GM19463 (cell line): ENCODE measurements around the gene CIDEA.
"Not testable (repeated sequence)": the region's sequence is repeated elsewhere in the genome, so short reads cannot be mapped to it uniquely, and the experiment has no call there.

ENCODE experiments used
- ATAC-seq: cut with Tn5 transposase; IDR thresholded peaks from one replicate; pipeline ENCODE4 v1.9.1; 2021; ENCODE audit warnings: mild to moderate bottlenecking, moderate library complexity; ENCODE audit not compliant: unreplicated experiment

Gene CIDEA

DNA sequence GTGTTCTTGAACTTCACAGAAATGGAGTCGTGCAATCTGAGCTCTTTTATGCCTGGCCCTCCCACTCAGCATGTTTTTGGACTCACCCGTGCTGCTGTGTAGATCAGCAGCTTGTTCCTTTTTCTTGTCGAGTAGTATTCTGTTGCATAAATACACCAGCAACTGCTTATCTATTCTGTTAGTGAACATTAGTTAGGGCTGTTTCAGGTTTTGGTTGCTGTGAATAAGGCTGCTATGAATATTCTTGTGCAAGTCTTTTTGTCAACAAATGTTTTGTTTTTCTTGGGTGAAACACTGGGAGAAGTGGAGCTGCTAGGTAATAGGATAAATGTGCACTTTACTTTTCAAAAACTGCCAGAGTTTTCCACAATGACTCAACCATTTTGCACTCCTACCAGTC, 15.3 kb upstream of the CIDEA start:
- no peak for ATAC-seq

DNA sequence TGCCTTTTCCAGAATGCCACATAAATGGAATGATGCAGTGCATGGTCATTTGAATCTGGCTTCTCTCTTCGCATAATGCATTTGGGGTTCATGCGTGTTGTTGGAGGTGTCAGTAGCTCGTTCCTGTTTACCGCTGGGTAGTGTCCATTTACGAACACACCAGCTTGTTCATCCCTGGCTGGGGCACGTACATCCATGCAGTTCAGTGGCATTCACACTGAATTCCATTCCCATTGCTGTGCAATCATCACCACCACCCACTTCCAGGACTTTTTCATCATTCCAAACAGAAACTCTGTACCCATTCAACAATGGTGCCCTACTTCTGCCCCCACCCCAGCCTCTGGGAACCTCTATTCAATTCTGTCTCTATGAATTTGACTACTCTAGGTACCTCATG, 14.7 kb upstream of the CIDEA start:
- no peak for ATAC-seq

DNA sequence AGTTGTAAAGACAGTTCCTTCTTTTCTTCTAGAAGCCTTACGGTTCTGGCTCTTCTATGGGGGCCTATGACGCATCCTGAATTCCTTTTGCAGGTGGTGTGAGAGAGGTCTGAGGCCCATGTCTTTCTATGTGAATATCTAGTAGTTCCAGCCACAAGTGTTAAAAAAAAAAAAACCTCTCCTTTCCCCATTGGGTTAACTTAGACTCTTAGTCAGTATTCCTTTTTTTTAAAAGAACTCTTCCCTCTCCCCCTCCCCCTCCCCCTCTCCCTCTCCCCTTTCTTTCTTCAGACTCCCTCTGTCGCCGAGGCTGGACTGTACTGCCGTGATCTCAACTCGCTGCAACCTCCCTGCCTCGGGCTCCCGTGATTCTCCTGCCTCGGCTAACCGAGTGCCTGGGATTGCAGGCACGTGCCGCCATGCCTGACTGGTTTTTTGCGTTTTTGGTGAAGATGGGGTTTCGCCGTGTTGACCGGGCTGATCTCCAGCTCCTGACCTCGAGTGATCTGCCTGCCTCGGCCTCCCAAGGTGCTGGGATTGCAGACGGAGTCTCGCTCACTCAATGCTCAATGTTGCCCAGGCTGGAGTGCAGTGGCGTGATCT, 11.4 kb upstream of the CIDEA start:
- ATAC-seq, result no peak

DNA sequence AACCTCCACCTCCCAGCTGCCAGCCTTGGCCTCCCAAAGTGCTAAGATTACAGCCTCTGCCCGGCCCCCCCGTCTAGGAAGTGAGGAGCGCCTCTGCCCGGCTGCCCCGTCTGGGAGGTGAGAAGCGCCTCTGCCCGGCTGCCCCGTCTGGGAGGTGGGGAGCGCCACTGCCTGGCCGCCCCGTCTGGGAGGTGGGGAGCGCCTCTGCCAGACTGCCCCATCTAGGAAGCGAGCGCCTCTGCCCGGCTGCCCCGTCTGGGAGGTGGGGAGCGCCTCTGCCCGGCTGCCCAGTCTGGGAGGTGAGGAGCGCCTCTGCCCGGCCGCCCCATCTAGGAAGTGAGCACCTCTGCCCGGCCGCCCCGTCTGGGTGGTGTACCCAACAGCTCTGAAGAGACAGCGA, 10.9 kb upstream of the CIDEA start:
- ATAC-seq, result not testable (repeated sequence)

DNA sequence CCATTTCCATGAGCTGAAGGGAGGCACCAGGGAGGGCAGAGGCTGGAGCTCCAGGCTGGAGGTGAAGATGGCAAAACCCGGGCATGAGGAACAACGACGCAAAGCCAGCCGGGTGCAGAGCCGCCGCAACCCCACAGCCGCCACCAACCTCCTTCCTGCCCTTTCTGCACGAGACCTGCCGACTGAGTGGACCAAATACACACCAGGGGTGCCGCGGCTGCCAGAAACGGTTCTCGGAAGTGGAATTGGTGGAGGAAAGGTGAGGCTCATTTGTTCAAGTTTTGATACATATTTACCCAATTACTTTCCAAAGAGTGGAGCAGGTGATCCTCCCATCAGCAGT, 8.4 kb upstream of the CIDEA start:
- no peak for ATAC-seq

DNA sequence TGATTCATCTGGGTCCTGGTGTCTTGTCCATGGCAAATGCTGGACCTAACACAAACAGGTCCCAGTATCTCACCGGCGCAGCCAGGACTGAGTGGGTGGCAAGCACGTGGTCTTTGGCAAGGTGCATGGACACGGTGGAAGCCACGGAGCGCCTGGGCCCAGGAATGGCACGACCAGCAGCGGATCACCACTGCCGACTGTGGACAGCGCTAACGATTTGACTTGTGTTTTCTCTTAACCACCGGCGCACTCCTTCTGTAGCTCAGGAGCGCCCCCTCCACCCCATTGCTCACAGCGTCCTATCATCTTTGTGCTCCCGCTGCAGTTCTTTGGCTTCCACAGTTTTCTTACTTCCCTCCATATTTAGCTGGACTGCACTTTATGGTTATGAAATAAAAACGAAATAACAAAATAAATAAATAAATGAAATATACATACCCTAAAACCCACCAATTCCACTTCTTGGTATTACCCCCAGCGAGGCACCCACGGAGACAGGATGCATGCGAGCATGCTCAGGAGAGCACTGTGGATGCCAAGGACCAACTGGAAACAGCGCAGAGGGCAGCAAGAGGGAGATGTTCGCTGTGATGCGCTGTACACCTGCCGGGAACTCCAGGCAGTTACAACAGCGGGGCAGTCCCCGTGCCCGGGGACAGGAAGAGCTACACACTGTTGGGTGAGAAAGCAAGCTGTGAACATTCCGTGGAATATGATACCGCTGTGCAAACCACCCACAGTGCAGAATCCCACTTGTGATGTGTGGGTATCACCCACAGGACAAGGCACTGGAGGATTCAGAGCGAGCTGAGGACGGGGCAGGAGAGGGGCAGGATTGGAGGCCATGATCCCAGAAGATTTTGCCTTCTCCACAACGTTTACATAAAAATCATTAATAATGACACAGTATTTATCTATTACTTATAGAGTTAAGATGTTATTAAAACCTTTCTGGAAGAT, 7.0 kb upstream of the CIDEA start:
- no peak for ATAC-seq

DNA sequence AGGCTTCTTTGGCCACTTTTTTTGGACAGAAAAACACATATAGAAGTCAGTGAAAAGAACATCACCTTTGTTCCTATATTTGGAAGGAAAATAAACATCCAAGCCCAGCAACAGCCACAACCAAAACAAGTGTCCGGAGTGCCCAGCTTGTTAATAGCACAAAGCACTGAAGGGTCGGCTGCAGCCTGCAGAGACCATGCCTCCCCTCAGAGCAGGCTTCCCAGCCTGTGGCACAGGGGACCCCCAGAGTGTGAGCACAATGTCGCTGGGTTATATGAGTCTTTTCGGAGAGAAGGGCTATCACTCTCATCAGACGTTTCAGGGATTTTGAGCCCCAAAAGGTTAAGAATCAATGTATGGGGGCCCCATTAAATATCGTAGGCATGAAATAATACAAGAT, 6.2 kb upstream of the CIDEA start:
- ATAC-seq, result no peak

DNA sequence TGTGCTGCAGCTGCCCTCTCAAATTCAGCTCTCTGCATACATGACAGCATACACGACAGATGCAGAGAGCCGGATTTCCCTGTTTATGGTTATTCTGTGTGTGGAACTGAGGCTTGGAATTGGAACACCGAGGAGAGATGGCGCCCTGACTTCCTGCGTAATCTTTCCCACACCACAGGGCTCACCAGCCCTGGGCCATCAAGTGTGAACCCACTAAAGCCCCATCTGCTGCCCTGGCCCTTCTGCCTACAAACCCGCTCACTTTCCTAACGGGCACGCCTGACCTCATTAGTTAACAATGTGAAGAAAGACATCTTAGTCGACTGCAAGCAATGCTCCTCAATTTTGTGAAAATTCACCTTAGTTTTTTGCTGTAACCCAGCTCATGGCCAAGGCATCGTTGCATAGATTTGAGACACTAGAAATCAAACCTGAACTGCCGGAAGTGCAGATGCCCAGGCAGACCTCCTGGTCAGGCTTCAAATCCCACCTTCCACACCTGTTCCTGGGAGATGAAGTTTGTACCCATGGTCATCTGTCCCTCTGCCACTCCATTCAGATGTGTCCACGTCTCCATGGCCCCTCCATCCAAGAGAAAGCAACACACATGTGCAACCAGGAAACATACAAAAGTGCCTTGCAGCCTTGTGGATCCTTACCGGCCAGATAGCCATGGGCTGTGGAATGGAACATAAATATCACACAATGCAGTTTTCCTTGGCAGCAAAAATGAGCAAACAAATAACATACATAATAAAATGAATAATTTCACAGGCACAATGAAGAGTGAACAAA, 5.0 kb upstream of the CIDEA start:
- ATAC-seq, result no peak

DNA sequence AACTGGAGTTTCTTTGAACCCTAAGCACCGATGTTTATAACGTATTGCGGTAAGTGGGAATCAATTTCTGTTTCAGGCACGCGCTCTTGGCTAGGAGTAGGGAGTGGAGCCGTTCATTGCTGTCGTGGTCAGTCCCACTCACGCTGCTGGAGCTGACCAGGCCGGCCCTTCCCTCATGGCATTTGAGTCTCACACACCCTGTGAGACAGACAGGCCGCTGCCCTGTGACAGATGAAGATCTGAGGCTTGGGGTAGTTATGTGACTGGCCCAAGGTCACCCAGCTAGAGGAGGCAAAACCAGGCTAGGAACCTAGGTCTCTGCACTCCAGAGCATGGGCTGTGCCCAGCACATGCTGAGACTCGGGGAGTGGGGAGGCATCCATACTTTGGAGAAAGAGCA, 2.9 kb upstream of the CIDEA start:
- ATAC-seq, result no peak

DNA sequence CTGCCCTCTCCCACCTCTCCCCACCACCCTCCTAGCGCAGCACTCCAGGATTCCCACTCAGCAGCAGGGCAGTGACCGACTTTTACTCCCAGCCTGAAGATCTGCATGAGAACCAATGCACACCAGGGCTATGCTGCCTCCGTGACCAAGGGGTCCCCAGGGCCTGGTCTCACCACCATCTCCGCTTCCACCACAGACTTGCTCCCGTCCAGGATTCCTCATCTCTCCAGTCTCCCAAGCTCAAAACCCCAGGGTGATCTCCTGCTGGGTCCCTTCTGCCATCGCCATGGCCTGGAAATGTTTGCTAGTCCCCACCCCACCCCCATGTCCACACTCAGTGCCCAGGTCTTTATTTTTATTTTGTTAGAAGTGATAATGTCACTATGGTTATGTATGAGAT, 2.1 kb upstream of the CIDEA start:
- ATAC-seq, result no peak

DNA sequence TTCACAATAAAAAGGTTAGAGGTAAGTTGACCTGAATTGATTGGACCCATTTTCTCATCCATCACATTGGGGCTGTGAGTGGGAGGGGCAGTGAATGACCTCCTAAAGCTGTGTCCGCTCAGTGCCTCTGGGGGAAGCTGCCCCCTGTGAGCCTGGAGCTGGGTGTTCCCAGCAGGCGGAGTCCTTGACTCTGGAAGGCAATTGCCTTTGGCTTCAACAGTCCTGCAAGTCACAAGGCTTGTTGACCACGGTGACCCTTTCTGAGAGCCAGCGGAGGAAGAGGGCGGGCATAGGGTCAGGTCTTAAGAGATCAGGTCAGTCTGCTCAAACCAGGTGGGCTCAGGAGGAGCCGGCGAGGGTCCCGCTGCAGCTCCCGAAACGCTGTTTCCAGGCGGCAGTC, 1.1 kb upstream of the CIDEA start:
- ATAC-seq, result no peak

DNA sequence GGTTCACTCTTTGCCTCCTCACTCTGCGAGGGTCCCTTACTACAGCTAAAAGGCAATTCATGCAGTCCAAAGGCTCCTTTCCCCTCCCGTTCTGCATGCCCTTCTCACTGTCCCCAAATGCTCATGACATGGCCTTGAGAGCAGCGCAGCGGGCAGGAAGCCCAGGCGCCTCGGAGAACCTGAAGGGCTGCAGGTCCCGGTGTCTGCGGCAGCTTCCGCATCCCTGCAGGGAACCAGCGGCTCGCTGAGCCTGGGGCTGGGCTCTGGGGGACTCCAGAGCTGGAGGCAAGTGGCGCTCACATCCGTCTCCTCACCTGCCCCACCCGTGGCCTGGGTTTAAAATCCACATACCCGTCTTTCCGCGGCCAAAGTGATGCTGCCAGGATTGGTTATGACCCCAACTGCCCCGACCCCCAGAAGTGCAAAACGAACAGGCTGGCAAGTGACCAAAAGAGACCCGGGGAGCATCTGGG, 462 bp upstream of the CIDEA start:
- no peak for ATAC-seq

DNA sequence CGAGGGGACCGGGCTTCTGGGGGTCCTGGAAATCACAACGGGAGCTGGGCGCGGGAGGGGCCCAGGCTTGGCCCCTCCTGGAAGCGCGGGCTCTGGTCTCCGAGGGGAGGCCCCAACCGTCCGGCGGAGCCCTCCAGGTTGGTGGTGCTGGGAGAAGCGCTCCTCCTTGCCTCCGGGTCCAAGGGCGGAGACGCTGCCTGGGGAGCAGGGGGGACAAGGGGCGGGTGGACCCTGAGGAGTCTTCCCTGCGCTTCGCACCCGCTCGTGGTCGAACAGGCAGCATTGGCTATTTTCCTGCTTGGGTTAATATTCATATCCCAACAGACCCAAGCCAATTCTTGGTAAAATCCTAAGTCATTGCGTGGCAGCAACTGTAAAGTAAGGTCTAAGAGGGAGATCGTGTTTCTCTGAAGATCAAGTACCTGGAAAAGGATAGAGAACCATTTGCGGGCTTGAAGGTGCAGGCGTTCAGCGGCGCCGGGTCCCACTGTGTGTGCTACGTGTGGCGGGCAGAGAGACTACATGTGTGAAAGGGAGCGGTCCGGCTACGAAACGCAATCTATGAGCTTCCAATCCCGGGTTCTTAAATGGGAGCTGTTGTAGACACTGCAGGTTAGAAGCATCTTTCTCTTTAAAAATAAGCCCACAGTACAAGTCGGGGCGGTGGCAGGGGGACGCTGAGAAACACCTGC, 805 bp downstream of the CIDEA start:
- ATAC-seq, result no peak

DNA sequence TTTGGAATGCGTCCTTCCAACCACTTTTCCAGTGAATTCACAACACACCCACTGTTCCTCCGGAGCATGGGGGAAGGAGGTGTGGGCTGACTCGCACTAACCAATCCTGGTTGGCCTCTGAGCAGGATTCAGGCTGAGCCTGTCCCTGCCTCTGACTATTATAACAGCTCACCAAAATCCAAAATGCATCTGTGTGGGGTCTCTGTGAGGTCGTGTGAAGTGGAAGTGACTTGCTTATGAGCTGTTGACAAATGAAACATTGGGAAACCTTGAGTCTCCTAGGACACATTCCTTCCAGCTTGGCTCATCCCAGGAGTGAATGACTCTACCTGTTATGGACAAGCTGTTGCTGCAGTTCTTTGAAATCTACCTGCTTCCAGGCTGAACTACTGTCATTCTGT, 1.5 kb downstream of the CIDEA start:
- no peak for ATAC-seq

DNA sequence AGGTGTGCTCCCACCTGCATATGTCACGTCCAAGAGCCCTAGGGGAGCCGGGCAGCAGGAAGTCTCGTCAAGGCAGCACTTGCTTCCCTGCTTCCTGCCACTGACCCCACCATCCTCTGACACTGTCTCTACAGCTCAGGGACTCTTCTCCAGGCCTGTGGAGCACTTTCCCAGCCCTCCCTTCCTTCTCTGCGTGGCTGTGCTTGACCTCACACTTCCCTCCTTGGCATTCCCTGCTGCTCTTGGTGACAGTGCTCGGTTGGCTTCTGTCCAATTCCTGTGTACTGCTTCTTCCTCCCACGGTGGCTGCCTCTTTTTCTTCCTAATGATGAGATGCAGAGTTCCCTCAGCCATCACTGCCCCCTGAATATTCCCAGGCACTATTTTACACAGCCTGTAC, 2.8 kb downstream of the CIDEA start:
- ATAC-seq, result no peak

DNA sequence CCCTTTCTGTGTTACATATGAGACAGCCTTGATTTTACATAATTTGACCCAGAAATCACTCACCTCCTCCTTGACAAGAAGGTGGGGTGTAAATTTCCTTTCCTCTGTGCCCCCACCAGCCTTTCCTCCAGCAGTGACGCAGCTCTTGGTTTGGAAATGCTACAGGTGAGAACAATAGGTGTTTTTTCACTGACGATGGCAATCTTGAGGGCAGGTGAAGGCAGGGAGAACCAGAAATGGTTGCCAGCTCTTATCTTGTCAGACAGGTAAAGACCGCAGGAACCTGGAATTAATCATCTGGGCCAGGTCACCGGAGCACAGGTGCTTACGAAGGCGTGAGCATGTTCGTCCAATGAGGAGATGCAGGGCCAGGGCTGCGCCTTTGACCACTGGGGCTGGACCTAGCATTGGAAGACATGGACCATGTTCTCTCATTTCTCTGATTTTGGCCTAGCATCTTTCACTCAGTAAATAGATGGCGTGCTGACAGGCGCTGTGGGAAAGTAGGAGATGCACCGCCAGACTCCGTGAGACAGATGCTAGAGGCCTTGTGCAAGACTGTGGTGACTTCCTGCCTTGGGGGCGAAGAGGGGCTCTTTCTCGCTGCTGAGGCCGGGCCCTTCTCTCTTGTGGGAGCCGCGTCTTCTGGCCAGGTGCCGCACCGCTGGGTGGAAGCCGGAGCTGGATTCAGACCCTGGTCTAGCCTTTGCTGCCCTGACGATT, 4.0 kb downstream of the CIDEA start:
- ATAC-seq, result no peak

DNA sequence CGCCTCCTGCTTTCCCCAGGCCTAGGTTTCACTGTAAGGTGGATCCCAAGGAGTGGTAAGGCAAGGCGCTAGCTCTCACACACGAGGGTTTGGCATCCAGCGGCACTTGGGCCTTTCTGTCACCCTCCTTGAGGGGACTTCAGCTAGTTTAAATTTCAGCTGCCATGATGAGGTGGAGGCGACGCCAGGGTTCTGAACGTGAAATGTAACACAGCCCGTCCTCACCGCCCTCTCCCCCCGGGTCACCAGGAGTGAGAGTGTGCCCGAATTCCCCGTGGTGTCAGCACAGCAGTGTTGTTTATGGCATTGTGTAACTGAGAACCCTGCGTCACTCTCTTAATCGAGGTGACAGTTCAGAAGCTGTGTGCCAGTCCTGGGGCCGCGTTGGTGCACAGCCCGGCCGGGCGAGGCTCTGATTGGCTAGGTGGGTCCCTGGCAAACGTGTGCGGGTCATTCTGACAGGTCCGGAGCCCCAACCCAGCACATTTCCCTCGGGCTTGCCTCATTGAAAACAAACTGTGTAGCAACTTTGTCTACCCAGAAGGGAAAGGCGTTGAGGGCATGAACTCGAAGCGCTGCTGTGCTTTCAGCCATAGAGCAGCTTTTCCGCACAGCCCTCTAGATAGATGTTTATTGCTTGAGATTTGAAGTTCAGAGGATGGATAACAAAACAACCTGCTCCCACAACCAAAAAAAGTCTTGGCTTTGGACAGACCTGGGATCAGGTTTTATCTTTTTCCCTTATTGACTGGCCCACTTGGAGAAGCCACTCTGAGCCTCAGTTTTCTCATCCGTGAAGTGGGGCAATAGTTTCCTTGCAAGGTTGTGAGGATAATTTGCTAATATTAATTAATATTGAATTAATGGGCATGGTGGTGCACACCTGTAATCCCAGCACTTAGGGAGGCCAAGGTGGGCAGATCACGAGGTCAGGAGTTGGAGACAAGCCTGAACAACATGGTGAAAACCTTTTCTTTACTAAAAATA, 4.9 kb downstream of the CIDEA start:
- no peak for ATAC-seq

DNA sequence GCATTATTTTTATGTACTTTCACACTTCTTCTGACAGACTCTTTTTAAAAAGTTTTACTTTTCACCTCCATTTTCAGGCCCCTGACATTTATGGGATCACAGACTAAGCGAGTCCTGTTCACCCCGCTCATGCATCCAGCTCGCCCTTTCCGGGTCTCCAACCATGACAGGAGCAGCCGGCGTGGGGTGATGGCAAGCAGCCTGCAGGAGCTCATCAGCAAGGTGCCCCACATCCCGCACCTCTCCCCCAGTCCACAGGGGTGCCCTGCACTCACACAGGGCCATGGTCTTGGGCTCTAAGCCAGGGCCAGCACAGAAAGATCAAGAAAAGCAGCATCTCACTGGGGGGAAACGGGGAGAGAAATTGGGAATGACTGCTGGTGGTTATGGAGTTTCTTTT, 8.6 kb downstream of the CIDEA start:
- no peak for ATAC-seq

DNA sequence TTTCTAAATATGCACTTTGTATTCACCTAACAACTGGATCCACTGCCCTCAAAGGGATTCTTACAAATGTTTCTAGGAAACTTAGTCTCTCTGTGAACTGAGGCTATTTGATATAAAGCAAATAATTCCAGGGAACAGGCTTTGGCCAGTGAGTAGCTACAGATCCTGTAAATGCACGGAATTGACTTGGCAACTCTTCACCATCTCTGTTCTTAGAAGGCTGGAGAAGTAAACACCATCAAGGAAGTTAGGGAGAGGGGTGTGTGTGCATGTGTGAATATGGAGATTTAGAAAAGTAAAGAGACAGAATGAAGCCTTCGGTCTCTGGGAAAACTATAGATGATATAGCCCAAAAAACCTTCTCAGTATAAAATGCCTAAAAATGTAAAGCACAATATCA, 10.7 kb downstream of the CIDEA start:
- no peak for ATAC-seq
